GM15510 (cell line): ENCODE measurements around the gene GPR139.

ENCODE experiments used
- POLR2A ChIP-seq: IDR thresholded peaks from 3 replicates; pipeline ENCODE4 v1.6.1; 2011; ENCODE audit warnings: borderline replicate concordance; ENCODE audit not compliant: insufficient read length; ENCODE audit errors: extremely low read depth

The GPR139 gene

DNA sequence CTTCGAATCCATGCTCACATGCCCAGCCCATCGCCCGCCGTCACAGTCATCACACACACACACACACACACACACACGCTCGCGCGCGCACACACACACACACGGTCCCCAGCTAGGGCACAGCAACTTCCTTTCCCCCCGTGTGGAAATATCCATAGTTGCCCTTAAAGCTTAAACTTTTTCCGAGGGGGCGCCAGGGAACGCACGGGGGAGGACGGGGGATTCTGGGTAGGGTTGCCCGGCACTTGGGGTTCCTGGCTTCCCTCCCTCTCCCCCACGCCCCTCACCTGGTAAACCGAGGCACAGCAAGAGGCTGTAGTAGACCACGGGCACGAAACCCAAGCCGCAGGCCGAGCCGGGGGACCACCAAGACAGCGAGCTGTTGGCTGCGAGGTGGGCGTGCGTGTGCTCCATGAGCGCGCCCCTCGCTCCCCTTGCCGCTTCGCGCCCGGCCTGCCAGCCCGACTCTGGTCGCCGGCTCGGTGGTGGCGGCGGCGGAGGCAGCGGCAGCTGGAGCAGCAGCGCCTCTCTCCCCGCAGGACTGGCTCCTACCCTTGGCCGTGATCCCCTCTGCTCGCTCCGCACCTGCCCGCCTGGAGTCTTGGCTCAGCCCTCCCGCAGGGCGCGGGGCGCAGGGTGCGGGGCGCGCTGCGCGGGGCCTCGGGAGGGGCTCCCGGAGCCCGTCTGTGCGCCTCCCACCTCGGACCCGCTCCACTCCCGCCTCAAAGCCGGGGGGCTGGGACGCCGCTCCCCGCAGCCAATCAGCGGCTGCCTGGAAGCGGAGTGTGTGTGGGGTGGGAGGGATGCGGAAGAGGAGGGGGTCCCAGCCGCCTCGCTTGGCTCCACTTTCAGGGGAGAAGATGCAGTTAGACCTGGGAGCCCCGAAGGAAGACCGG, at the start of gene GPR139:
GPR139 (minus strand) TSS at position 688 of the 896 bp plus-strand sequence; CDS start at position 414, 274 bp downstream.
- no peak for TF ChIP-seq POLR2A

DNA sequence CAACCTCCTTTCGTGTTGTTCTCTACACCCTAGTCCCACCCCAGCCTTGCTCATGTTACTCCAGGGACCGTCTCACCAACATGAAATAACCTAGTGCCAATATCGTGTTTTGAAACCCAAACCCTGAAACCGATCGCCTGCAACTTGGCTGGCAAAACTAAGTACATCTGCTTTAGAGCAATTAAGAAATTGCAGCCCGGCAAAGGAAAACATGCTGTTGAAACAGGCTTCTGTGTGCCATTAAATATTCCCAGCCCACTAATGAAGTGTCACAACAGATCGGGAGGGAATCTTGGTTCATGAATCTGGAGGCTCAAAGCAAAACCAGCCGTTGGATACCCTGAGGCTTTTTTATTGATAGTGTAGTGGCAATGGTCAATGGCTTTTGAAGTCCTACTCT, 48.3 kb upstream of the GPR139 start:
- TF ChIP-seq POLR2A: no peak

- TF ChIP-seq POLR2A: no peak
Observed at GRCh38 chr16:20114356-20114755, 40.7 kb upstream of the GPR139 start.

- TF ChIP-seq POLR2A: no peak
Observed at GRCh38 chr16:20111143-20111542, 37.5 kb upstream of the GPR139 start.

- TF ChIP-seq POLR2A: no peak
Observed at GRCh38 chr16:20107083-20107482, 33.4 kb upstream of the GPR139 start.

GRCh38 chr16:20104563-20105183, 31.0 kb upstream of the GPR139 start:
- no peak for TF ChIP-seq POLR2A

DNA sequence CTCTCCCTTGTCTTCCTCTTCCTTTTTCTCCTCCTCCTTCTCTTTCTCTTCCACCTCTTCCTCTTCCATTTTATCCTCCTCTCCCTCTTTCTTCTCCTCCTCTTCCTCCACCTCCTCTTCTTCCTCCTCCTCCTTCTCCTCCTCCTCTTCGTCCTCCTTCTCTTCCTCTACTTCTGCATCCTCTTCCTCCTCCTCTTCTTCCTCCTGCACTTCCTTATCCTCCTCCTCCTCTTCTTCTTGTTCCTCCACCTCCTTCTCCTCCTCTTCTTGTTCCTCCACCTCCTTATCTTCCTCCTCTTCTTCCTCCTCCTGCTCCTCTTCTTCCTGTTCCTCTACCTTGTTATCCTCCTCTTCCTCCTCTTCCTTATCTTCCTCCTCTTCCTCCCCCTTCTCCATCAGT, 28.8 kb upstream of the GPR139 start:
- no peak for TF ChIP-seq POLR2A

DNA sequence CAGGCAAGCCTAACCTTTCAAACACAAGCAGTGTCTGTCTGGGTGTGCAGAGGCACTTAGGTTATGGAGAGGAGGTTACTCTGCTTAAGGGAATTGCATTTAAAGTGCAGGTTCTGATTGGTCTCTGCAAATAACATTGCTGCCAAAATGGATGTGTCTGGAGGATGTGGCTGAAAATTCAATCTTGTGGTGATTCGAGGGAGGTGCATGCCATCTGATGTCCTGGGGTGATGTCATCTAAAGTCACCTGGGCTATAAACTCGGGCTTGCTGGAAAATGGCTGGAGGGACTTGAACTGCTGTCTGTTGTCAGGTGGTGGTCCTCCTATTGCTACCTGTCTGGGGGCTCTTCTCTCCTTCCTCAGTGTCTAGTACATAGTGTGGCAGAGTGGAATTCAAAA, 28.3 kb upstream of the GPR139 start:
- no peak for TF ChIP-seq POLR2A

- no peak for TF ChIP-seq POLR2A
Observed at GRCh38 chr16:20099375-20099774, 25.7 kb upstream of the GPR139 start.

DNA sequence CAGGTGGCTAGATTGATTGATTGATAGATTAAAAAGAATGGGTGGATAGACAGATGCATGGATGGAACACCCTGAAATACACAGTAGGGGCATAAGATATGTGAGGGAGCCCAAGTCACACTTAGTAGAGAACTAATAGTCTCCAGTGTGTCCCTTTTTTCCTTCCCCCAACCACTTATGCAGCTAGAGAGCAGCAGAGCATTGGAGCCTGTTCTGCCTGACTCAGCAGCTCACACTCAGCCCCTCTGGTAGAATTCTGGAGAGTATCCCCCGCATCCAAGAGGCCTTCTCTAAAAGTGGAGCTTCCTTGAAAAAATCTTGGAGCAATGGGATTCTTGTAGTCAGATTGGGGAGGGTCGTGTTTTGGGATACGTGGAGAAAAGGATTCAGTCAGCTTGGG, 20.5 kb upstream of the GPR139 start:
- TF ChIP-seq POLR2A: no peak

DNA sequence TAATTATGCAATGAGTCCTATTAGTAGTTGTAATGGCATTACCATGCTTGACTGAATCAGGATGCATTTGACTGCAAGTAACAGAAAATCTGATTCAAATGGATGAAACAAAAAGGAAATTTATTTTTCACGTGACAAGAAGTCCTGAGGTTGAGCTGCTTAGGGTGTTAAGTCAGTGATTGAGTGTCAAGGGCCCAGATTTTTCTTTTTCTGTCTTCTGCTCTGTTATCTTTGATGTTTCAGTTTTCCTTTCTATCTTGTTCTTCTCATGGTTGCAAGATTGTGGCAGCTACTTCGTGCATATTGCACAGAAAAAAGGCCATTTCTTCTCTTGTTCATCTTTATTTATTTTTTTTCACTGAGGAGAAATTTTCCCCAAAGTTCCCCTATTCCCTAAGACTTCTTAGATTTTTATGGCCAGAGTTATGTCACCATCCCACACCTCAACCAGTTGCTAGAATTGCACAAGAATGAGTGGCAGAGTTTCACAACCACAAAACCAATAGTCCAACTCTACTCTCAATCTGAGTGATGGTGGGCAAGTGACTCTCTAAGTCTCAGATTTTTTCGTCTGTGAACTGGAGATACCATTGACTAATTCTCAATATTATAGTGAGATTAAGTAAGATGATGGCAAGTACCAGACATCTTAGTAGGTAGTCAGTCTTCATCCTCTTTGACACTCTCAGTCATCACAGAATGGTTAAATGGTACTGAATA, 15.7 kb upstream of the GPR139 start:
- no peak for TF ChIP-seq POLR2A

DNA sequence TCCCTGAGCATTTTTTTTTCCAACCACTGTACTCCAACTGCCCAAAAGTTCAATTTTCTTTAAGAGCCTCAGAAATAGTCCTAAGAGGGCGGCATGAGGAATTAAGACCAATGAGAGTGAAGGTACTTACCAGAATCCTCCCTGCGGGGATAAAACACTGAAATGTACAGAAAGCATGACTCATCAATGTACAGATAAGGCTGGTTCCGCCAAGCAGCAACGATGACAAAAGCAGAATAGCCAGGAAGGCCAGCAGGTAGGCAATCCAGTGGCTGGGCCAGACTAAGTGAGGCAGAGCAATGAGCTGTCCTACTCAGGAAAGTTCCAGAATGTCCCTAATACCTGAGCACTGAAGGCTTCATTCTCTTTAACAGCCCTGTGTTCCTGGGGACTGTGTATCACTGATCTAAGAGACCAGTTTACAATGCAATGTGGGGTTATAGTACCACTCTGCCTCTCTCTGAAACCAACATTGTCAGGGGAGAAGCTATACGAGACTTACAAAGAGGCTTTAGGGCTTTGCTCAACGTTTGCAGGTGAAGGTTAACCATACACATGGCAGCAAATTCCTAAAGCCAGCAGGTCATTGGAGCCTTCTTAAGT, 11.0 kb upstream of the GPR139 start:
- TF ChIP-seq POLR2A: no peak

GRCh38 chr16:20079106-20079505, 5.4 kb upstream of the GPR139 start:
- TF ChIP-seq POLR2A: no peak

GRCh38 chr16:20075243-20075642, 1.6 kb upstream of the GPR139 start:
- TF ChIP-seq POLR2A: no peak
